OCI-M1 (cell line): ENCODE measurements around the gene EPC1.
A peak's percentile ranks its signal among the peaks of the same experiment; 100 is the strongest.

Source experiments
- DNase-seq: peaks from one replicate; lab custom pipeline; 2025; lab: John Stamatoyannopoulos, UW

The EPC1 gene

GRCh38 chr10:32332299-32332750 is 14.6 kb downstream of the EPC1 start:
- DNase-seq: peak; percentile 91

- DNase-seq: no peak
Observed at GRCh38 chr10:32331606-32332005, 15.4 kb downstream of the EPC1 start.

GRCh38 chr10:32330214-32330613 is 16.7 kb downstream of the EPC1 start:
- DNase-seq: no peak

- DNase-seq: no peak
Observed at GRCh38 chr10:32329061-32329460, 17.9 kb downstream of the EPC1 start.

GRCh38 chr10:32328499-32328898 is 18.5 kb downstream of the EPC1 start:
- no peak for DNase-seq

GRCh38 chr10:32327364-32327691 is 19.6 kb downstream of the EPC1 start:
- no peak for DNase-seq

- DNase-seq: no peak
Observed at GRCh38 chr10:32326680-32327363, 20.1 kb downstream of the EPC1 start.

- DNase-seq: no peak
Observed at GRCh38 chr10:32326119-32326518, 20.8 kb downstream of the EPC1 start.

GRCh38 chr10:32323051-32323450 is 23.9 kb downstream of the EPC1 start:
- DNase-seq: no peak

GRCh38 chr10:32321016-32321631 is 25.8 kb downstream of the EPC1 start:
- DNase-seq: no peak

GRCh38 chr10:32318476-32318896 is 28.5 kb downstream of the EPC1 start:
- no peak for DNase-seq

GRCh38 chr10:32317795-32318357 is 29.1 kb downstream of the EPC1 start:
- no peak for DNase-seq

GRCh38 chr10:32315424-32315823 is 31.5 kb downstream of the EPC1 start:
- DNase-seq: no peak

GRCh38 chr10:32314588-32314987 is 32.4 kb downstream of the EPC1 start:
- DNase-seq: no peak

- no peak for DNase-seq
Observed at GRCh38 chr10:32308027-32308603, 38.8 kb downstream of the EPC1 start.

- no peak for DNase-seq
Observed at GRCh38 chr10:32307609-32308008, 39.3 kb downstream of the EPC1 start.

- DNase-seq: no peak
Observed at GRCh38 chr10:32299354-32299980, 47.5 kb downstream of the EPC1 start.

- DNase-seq: no peak
Observed at GRCh38 chr10:32298075-32298812, 48.7 kb downstream of the EPC1 start.

GRCh38 chr10:32295027-32295426 is 51.9 kb downstream of the EPC1 start:
- DNase-seq: no peak

- DNase-seq: no peak
Observed at GRCh38 chr10:32293581-32293980, 53.4 kb downstream of the EPC1 start.

GRCh38 chr10:32279795-32280194 is 67.2 kb downstream of the EPC1 start:
- no peak for DNase-seq

GRCh38 chr10:32273336-32273735 is 73.6 kb downstream of the EPC1 start:
- no peak for DNase-seq
